ENCODE results near the gene WDR44.

Gene WDR44

GRCh38 chrX:118348186-118348810 is 2.4 kb downstream of the WDR44 start:
- no peak for TF ChIP-seq CTCF (IDR thresholded peaks at IDR 0.05; ENCODE audit: control insufficient read depth, extremely low read depth, insufficient read depth)
- no peak for DNase-seq (ENCODE audit: low read depth)
- H3K4me3 ChIP-seq (ENCODE audit: low read depth, low read length), result peak overlapping the region; percentile 81

GRCh38 chrX:118349188-118349587 is 3.3 kb downstream of the WDR44 start:
- no peak for TF ChIP-seq CTCF (IDR thresholded peaks at IDR 0.05; ENCODE audit: control insufficient read depth, extremely low read depth, insufficient read depth)
- H3K4me3 ChIP-seq (ENCODE audit: low read depth, low read length), result no peak overlapping the region
- DNase-seq (ENCODE audit: low read depth), result no peak

GRCh38 chrX:118350221-118350620 is 4.3 kb downstream of the WDR44 start:
- no peak for DNase-seq (ENCODE audit: low read depth)

GRCh38 chrX:118350706-118351105 is 4.8 kb downstream of the WDR44 start:
- DNase-seq (ENCODE audit: low read depth), result no peak
- no peak for TF ChIP-seq CTCF (IDR thresholded peaks at IDR 0.05; ENCODE audit: control insufficient read depth, extremely low read depth, insufficient read depth)
- no peak overlapping the region for H3K4me3 ChIP-seq (ENCODE audit: low read depth, low read length)

More at GRCh38 chrX:118350221-118350620, 4.3 kb downstream of the WDR44 start:
- no peak for TF ChIP-seq CTCF (IDR thresholded peaks at IDR 0.05; ENCODE audit: control insufficient read depth, extremely low read depth, insufficient read depth)
- no peak overlapping the region for H3K4me3 ChIP-seq (ENCODE audit: low read depth, low read length)

GRCh38 chrX:118352566-118352965 is 6.7 kb downstream of the WDR44 start:
- H3K4me3 ChIP-seq (ENCODE audit: low read depth, low read length), result no peak overlapping the region
- DNase-seq (ENCODE audit: low read depth), result no peak
- no peak for TF ChIP-seq CTCF (IDR thresholded peaks at IDR 0.05; ENCODE audit: control insufficient read depth, extremely low read depth, insufficient read depth)

- no peak overlapping the region for H3K4me3 ChIP-seq (ENCODE audit: low read depth, low read length)
- no peak for DNase-seq (ENCODE audit: low read depth)
- TF ChIP-seq CTCF (IDR thresholded peaks at IDR 0.05; ENCODE audit: control insufficient read depth, extremely low read depth, insufficient read depth), result no peak
Observed at GRCh38 chrX:118353081-118353850, 7.4 kb downstream of the WDR44 start.
